Measurements from ENCODE around the gene ZSCAN4.

ZSCAN4 gene

GRCh38 chr19:57682226-57682766 lies 13.6 kb downstream of the ZSCAN4 start:
- no peak for DNase-seq

- no peak for DNase-seq
Measured at GRCh38 chr19:57686727-57687126, 18.0 kb downstream of the ZSCAN4 start.

- no peak for DNase-seq
Measured at GRCh38 chr19:57687363-57688010, 18.8 kb downstream of the ZSCAN4 start.

- no peak for DNase-seq
Measured at GRCh38 chr19:57688011-57688763, 19.5 kb downstream of the ZSCAN4 start.

- no peak for DNase-seq
Measured at GRCh38 chr19:57689750-57690149, 21.0 kb downstream of the ZSCAN4 start.

- DNase-seq = no peak
Measured at GRCh38 chr19:57701625-57702024, 32.9 kb downstream of the ZSCAN4 start.

GRCh38 chr19:57706346-57706745 lies 37.6 kb downstream of the ZSCAN4 start:
- DNase-seq = no peak

- DNase-seq = peak; percentile 65
Measured at GRCh38 chr19:57708641-57709361, 40.1 kb downstream of the ZSCAN4 start, which contains the start of gene ZNF154. ZNF154 (minus strand) TSS chr19:57709204; CDS start chr19:57708971, 233 bp downstream.

GRCh38 chr19:57709616-57710015 lies 40.9 kb downstream of the ZSCAN4 start:
- DNase-seq = no peak

- DNase-seq = no peak
Measured at GRCh38 chr19:57712222-57712621, 43.5 kb downstream of the ZSCAN4 start.

GRCh38 chr19:57719424-57719823 lies 50.7 kb downstream of the ZSCAN4 start:
- no peak for DNase-seq

GRCh38 chr19:57719901-57720519 lies 51.3 kb downstream of the ZSCAN4 start:
- no peak for DNase-seq

GRCh38 chr19:57720878-57721277 lies 52.1 kb downstream of the ZSCAN4 start:
- no peak for DNase-seq

Measured in activated CD8-positive, alpha-beta memory T cell treated with anti-CD3 and anti-CD28 coated beads, Interleukin-2, amount 50 U/mL, for 48 hours (primary cell).